GM12878 (cell line): ENCODE results near the gene PGC. TPM values are rescaled to one million over a fixed set of nuclear protein-coding genes. Genes with fewer than 3 reads are reported as not detected.
A peak's percentile ranks its signal among the peaks of the same experiment; 100 is the strongest.

ENCODE experiments used
- BMI1 ChIP-seq: fragments of 450-650 bp; IDR thresholded peaks from 2 replicates; pipeline ENCODE4 v1.6.1; 2016; ENCODE audit warnings: mild to moderate bottlenecking, moderate library complexity, borderline replicate concordance
- CBFB ChIP-seq: IDR thresholded peaks from 2 replicates; pipeline ENCODE4 v1.6.1; 2016; ENCODE audit warnings: antibody characterized with exemption, low read depth
- CEBPB ChIP-seq, 2 experiments: fragments of 150-350 bp in 1 of 2; IDR thresholded peaks; 2 replicates each; pipeline ENCODE4 v1.6.1; 2012 to 2014; ENCODE audit warnings: low read depth in 2 of 2, low read length in 2 of 2, borderline replicate concordance in 1 of 2, inconsistent platforms in 1 of 2
- ESRRA ChIP-seq: IDR thresholded peaks from 2 replicates; pipeline ENCODE4 v1.6.1; 2012; ENCODE audit warnings: mild to moderate bottlenecking, low read length, improper control_type of control experiment
- ETV6 ChIP-seq, 2 experiments: fragments of 450-650 bp in 1 of 2; IDR thresholded peaks in 1 of 2; conservative IDR thresholded peaks in 1 of 2; 2 replicates each; pipeline ENCODE4 v1.6.1; 2014; ENCODE audit warnings: antibody characterized with exemption in 1 of 2, borderline replicate concordance in 1 of 2, low read depth in 1 of 2, mild to moderate bottlenecking in 1 of 2, moderate library complexity in 1 of 2
- FOS ChIP-seq: IDR thresholded peaks from 3 replicates; pipeline ENCODE4 v1.6.1; 2011; ENCODE audit warnings: borderline replicate concordance; ENCODE audit not compliant: insufficient read length; ENCODE audit errors: extremely low read depth
- HDAC2 ChIP-seq: fragments of 200-600 bp; sonication (generic); IDR thresholded peaks from 2 replicates; pipeline ENCODE4 v1.6.1; 2017
- JUND ChIP-seq: IDR thresholded peaks from 2 replicates; pipeline ENCODE4 v1.6.1; 2012; ENCODE audit warnings: low read depth, mild to moderate bottlenecking, low read length, improper control_type of control experiment, moderate library complexity
- MTA2 ChIP-seq: fragments of 450-650 bp; IDR thresholded peaks from 2 replicates; pipeline ENCODE4 v1.6.1; 2016; ENCODE audit warnings: low read depth, mild to moderate bottlenecking, moderate library complexity
- NR2C1 ChIP-seq: fragments of 450-650 bp; IDR thresholded peaks from 2 replicates; pipeline ENCODE4 v1.6.1; 2017; ENCODE audit warnings: antibody characterized with exemption, mild to moderate bottlenecking, moderate library complexity
- PAX5 ChIP-seq: IDR thresholded peaks from 2 replicates; pipeline ENCODE4 v1.6.1; 2011; ENCODE audit warnings: low read depth, low read length, borderline replicate concordance
- PAX8 ChIP-seq: fragments of 450-650 bp; IDR thresholded peaks from 2 replicates; pipeline ENCODE4 v1.6.1; 2017; ENCODE audit warnings: mild to moderate bottlenecking, moderate library complexity
- POLR2A ChIP-seq: IDR thresholded peaks from 2 replicates; pipeline ENCODE4 v1.6.1; 2011; ENCODE audit warnings: low read depth, mild to moderate bottlenecking, low read length
- RAD21 ChIP-seq: IDR thresholded peaks from 2 replicates; pipeline ENCODE4 v1.6.1; 2011; ENCODE audit warnings: mild to moderate bottlenecking, low read depth, low read length, moderate library complexity; ENCODE audit not compliant: insufficient read depth
- RAD51 ChIP-seq: fragments of 450-650 bp; IDR thresholded peaks from 2 replicates; pipeline ENCODE4 v1.6.1; 2016; ENCODE audit warnings: moderate library complexity, mild to moderate bottlenecking, inconsistent platforms
- RBBP5 ChIP-seq: fragments of 200-600 bp; sonication (generic); conservative IDR thresholded peaks from 2 replicates; pipeline ENCODE4 v1.6.1; 2016
- RUNX3 ChIP-seq: IDR thresholded peaks from 2 replicates; pipeline ENCODE4 v1.6.1; 2012; ENCODE audit warnings: low read length, inconsistent platforms
- TAF1 ChIP-seq: IDR thresholded peaks from 2 replicates; pipeline ENCODE4 v1.6.1; 2011; ENCODE audit warnings: mild to moderate bottlenecking, low read depth, low read length, borderline replicate concordance
- TCF3 ChIP-seq: IDR thresholded peaks from 2 replicates; pipeline ENCODE4 v1.6.1; 2012; ENCODE audit warnings: low read depth, mild to moderate bottlenecking, low read length, borderline replicate concordance; ENCODE audit not compliant: insufficient read depth
- ZNF207 ChIP-seq: fragments of 450-650 bp; IDR thresholded peaks from 2 replicates; pipeline ENCODE4 v1.6.1; 2014; ENCODE audit warnings: antibody characterized with exemption, mild to moderate bottlenecking, borderline replicate concordance
- polyA plus RNA-seq, 11 experiments: library from polyadenylated mRNA; depleted of rRNA in 4 of 11; unstranded in 6 of 11; stranded (reverse) in 5 of 11; fragments of >200 nt; fragmentation: Nextera tagmentation in 4 of 11; fragmentation: Illumina TruSeq in 1 of 11; extraction: Ambion mirVana in 4 of 11; extraction: Trizol in 1 of 11; gene quantifications; 1 replicate in 1 of 11; 2 replicates in 10 of 11; pipeline versions ENCODE4 v1.2.1 to v1.2.3, GENCODE V29; 2011 to 2016; ENCODE audit warnings: inconsistent platforms in 2 of 11, missing spikeins in 2 of 11, low read depth in 1 of 11
- total RNA-seq, 4 experiments: library from RNA; depleted of rRNA in 3 of 4; stranded (reverse); fragments of >200 nt in 3 of 4; fragmentation: Illumina TruSeq in 1 of 4; extraction: Trizol in 1 of 4; gene quantifications; 2 replicates each; pipeline versions ENCODE4 v1.2.1 to v1.2.3, GENCODE V29; 2013 to 2021
- TF ChIP-seq, protein P1 (sequence below): fragments of 450-650 bp; IDR thresholded peaks from 2 replicates; pipeline ENCODE4 v1.6.1; 2018; ENCODE audit warnings: mild to moderate bottlenecking, low read depth, moderate library complexity; ENCODE audit not compliant: partially characterized antibody
- TF ChIP-seq, protein P2 (sequence below): fragments of 450-650 bp; formaldehyde crosslinking; IDR thresholded peaks from 2 replicates; pipeline ENCODE4 v1.4.0; 2020; ENCODE audit warnings: mild to moderate bottlenecking, moderate library complexity
- TF ChIP-seq, protein P3 (sequence below): IDR thresholded peaks from 2 replicates; pipeline ENCODE4 v1.6.1; 2012; ENCODE audit warnings: low read depth, low read length, improper control_type of control experiment

The PGC gene
- total and polyA plus RNA-seq, 10 of the 15 experiments (the other 5 are each of a cell fraction or from before 2014, with no cell fraction given) = 0.26 TPM; not detected in 9

DNA sequence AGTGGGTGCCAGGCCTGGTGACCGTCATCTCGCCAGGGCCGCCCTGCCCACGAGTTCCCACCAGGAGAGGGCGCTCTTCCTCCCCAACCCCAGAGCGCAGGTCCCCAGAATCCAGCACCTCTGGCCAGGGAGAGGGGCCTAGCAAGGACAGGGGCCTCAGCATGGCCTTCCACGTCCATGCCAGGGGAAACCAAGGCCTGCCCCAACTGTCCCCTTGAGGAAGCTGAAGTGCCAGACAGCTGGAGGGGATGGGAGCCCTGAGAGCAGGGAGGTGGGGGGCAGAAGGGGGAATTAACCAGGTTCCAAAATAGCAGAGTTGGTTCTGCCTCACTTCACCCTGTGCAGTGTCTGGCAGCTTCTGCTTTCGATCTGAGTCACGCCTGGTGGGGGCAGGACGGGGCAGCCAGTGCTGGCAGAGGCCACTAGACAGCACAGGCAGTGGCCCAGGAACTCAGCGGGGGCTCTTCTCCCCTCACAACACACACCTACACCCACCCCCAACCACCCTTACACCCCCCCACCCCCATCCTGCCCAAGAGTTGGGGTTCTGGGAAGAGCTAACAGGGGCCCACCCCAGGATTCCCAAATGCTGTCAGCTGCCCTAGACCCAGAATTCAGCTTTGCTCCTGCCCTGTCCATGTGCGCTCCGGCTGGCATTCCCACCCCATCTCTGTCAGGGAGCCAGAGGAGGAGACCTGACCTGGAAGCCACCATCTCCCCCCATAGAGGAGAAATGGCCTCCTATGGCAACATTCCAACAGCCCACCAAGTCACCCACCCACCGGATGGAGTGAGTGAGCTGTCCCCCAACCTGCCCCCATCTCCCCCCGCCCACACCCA lies 41.0 kb downstream of the PGC start (continued):
- TF ChIP-seq TAF1 (peak; percentile 72), BMI1 (peak; percentile 70), ESRRA (no peak), JUND (peak; percentile 100), MTA2 (peak; percentile 93), POLR2A (peak; percentile 51; the same call in 1 of the 2 replicates), FOS (no peak), CEBPB (IDR thresholded peaks at IDR 0.05; ENCODE audit: borderline replicate concordance in 1 of 2, low read depth in 2 of 2, low read length in 2 of 2) (no peak), RAD21 (peak; percentile 48), PAX8 (no peak), PAX5 (peak; percentile 99), RBBP5 (no peak), TCF3 (peak; percentile 85), RAD51 (no peak), ZNF207 (peak; percentile 83), RUNX3 (no peak), NR2C1 (no peak), HDAC2 (no peak), ETV6 (conservative IDR thresholded peaks at IDR 0.05 in 1 of 2, IDR thresholded peaks at IDR 0.05 in 1 of 2; ENCODE audit: borderline replicate concordance in 1 of 2, low read depth in 1 of 2) (peak in 1 of 2 experiments; percentile 89; a peak in 2 of 4 replicates), CBFB (peak; percentile 85)
- TF ChIP-seq, protein P1, sequence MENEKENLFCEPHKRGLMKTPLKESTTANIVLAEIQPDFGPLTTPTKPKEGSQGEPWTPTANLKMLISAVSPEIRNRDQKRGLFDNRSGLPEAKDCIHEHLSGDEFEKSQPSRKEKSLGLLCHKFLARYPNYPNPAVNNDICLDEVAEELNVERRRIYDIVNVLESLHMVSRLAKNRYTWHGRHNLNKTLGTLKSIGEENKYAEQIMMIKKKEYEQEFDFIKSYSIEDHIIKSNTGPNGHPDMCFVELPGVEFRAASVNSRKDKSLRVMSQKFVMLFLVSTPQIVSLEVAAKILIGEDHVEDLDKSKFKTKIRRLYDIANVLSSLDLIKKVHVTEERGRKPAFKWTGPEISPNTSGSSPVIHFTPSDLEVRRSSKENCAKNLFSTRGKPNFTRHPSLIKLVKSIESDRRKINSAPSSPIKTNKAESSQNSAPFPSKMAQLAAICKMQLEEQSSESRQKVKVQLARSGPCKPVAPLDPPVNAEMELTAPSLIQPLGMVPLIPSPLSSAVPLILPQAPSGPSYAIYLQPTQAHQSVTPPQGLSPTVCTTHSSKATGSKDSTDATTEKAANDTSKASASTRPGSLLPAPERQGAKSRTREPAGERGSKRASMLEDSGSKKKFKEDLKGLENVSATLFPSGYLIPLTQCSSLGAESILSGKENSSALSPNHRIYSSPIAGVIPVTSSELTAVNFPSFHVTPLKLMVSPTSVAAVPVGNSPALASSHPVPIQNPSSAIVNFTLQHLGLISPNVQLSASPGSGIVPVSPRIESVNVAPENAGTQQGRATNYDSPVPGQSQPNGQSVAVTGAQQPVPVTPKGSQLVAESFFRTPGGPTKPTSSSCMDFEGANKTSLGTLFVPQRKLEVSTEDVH = peak; percentile 69
- TF ChIP-seq, protein P2, sequence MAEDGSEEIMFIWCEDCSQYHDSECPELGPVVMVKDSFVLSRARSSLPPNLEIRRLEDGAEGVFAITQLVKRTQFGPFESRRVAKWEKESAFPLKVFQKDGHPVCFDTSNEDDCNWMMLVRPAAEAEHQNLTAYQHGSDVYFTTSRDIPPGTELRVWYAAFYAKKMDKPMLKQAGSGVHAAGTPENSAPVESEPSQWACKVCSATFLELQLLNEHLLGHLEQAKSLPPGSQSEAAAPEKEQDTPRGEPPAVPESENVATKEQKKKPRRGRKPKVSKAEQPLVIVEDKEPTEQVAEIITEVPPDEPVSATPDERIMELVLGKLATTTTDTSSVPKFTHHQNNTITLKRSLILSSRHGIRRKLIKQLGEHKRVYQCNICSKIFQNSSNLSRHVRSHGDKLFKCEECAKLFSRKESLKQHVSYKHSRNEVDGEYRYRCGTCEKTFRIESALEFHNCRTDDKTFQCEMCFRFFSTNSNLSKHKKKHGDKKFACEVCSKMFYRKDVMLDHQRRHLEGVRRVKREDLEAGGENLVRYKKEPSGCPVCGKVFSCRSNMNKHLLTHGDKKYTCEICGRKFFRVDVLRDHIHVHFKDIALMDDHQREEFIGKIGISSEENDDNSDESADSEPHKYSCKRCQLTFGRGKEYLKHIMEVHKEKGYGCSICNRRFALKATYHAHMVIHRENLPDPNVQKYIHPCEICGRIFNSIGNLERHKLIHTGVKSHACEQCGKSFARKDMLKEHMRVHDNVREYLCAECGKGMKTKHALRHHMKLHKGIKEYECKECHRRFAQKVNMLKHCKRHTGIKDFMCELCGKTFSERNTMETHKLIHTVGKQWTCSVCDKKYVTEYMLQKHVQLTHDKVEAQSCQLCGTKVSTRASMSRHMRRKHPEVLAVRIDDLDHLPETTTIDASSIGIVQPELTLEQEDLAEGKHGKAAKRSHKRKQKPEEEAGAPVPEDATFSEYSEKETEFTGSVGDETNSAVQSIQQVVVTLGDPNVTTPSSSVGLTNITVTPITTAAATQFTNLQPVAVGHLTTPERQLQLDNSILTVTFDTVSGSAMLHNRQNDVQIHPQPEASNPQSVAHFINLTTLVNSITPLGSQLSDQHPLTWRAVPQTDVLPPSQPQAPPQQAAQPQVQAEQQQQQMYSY (CRISPR knock-in tag) = no peak
- TF ChIP-seq, protein P3, sequence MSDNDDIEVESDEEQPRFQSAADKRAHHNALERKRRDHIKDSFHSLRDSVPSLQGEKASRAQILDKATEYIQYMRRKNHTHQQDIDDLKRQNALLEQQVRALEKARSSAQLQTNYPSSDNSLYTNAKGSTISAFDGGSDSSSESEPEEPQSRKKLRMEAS = peak; percentile 60; the same call in 1 of the 2 replicates
